ENCODE results near the gene MMP24OS.
"Not testable (repeated sequence)": the region's sequence is repeated elsewhere in the genome, so short reads cannot be mapped to it uniquely, and the experiment has no call there.

MMP24OS gene

DNA sequence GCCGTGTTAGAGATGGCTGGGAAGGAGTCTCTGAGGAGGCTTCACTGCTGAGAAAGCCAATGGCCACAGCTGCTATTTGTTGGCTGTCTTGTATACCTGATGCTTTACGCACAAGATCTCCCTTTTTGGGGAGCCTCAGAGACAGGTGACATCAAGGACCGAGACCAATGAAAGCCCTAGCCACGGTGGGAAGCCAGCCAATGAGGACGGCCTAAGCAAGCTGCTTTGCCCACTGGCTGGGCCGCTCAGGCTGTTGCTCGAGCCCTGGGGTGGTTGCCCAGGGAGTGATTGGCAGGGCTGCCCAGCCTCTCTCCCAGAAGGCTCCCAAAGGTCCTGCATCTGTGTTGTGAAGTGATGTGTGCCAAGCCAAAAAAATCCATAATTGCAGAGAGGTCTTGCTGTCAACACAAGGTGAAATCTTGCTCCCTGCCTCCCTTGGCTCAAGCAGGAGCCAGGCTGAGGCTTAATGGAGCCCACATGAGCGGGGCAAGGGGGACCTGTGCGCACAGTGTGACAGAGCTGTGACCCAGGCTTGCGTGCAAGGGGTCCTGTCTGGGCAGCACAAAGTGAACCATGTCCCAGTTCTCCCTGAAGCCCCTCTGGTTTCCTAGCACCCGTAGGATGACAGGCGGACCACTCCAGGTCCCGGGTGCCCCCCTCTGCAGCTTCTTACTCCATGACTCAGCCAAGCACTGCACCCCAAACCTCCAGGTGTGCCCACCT is 4.3 kb downstream of the MMP24OS start:
- DNase-seq: no peak

DNA sequence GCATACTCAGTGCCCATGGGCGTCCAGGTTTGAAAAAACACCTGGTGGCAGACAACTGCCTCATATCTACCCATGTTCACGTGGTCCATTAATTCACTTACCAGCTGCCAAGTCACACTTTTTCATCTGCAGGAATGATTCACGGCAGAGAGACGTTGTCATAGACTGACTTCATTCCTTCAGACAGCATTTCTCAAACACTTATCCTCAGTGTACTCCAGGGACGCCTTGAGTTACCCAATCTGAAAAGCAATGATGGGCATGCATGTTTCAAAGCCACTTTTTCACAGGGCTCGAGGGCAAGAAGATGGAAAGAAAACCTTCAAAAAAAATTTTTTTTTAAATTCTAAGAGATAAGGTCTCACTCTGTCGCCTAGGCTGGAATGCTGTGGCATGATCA is 6.0 kb downstream of the MMP24OS start:
- no peak for DNase-seq

DNA sequence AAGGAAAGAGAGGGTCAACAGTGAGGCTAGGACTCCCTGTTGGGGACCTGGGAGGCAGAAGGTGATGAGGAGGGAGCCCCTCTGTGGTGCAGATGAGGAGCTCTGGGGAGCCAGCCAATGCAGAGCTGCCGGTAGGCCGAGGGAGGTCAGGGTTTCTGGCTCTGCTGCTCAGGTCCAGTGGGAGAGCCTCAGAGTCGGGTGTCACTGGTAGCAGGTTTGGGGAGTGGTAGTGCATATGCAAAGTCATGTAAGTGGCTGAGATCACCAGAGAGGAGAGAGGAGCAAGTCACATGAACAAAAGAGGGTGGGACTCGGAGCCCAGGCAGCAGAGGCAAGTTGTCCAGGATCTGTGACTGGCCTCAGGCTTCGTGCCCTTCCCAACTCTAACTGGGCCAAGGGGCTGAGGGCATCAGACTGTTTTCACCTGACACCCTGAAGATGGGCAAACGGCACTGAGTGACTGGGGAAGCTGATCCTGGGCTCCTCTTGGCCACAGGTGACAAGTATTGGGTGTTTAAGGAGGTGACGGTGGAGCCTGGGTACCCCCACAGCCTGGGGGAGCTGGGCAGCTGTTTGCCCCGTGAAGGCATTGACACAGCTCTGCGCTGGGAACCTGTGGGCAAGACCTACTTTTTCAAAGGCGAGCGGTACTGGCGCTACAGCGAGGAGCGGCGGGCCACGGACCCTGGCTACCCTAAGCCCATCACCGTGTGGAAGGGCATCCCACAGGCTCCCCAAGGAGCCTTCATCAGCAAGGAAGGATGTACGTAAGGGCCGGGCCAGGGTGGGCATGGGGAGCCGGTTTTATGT is 6.6 kb downstream of the MMP24OS start:
- DNase-seq: no peak

DNA sequence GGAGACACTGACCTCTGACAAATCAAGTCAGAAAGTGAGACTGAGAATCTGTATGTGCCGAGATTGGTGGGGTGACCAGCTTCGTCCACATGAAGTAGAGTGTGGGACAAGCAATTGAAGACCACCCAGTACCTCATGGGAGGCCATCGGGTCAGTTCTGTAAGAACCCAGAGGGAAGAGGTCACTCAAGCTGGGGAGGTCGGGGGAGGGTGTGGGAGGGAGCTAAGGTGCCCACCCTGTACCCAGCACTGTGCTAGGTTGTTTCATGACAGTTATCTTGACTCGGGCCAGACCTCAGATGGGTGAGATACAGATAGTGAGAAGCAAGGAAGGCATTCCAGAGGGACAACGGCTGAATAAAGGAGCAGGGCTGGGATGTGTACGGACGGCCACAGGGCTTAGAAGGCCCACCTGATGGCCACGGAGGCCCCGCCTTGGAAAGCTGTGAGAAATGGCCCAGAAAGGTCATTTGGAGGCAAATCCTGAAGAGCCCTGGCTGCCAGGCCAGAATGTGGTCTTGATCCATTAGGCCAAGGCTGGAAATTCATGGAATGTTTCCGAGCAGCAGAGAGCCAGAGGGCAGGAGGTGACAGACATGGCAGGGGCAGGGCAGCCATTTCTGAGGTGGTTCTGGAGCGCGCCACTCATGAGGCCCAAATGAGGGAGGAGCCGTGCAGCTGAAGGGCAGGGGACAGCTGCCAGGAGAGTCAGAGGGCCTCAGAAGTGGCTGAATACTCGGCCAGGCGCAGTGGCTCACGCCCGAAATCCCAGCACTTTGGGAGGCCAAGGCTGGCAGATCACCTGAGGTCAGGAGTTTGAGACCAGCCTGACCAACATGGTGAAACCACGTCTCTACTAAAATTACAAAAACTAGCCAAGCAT is 7.7 kb downstream of the MMP24OS start:
- DNase-seq: no peak

DNA sequence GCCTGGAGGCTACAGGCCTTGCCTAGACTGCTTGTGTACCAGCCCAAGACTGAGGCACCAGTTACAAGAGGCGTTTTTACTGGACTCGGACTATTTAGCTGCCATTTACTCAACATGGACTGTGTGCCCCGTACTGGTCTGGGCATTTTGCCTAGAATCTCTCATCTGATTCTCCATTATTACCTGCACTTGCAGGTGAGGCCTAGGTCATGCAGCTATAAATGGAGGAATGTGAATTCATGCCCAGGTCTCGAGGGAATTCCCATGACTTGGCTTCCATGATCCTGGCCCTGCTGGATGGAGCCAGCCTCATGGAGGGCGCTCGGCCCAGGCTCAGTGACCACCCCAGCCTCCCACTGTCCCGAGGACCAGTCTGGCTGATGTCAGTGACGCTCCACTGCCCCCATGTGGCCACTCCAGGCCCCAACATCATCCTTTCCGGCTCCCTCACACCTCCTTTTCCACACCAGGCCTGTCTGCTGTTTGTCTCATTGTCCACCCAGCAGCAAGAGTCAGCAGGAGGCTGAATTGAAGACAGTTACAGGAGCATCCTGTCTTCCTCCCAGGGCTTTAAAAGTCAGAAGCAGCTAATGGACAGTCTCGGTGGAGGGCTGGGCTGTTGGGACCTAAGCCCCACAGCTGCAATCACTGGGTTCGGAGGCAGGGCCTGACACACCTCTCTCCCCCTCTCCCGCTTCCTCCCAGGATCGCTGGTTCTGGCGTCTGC is 8.7 kb downstream of the MMP24OS start:
- no peak for DNase-seq

DNA sequence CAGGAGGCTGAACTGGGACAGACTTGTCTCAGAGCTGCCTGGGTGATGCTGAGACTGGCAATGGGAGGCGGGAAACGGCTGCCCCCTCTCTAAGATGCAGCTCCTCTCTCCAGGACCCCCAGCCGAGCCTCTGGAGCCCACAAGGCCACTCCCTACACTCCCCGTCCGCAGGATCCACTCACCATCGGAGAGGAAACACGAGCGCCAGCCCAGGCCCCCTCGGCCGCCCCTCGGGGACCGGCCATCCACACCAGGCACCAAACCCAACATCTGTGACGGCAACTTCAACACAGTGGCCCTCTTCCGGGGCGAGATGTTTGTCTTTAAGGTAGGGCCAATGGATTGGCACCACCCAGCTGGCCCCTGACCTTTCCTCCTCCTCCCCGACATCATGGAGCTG is 10.8 kb downstream of the MMP24OS start:
- no peak for DNase-seq

DNA sequence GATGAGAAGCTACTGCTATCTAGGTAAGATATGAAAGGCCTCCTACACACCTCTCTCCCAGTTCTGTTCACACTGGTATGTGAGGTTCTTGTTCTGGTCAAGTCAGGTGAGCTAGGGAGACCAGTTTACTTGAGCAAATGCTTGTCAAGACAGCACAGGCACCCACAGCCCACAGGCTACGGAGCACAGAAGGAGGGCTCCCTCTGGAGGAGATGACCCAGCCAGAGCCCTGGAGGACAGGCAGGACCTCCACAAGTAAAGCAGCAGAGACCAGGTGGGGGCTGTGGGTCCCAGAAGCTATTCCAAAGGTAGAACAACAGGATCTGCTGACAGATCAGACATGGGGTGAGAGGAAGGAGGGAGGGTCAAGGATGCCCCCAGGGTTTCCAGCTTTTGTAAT is 13.2 kb downstream of the MMP24OS start:
- no peak for DNase-seq

DNA sequence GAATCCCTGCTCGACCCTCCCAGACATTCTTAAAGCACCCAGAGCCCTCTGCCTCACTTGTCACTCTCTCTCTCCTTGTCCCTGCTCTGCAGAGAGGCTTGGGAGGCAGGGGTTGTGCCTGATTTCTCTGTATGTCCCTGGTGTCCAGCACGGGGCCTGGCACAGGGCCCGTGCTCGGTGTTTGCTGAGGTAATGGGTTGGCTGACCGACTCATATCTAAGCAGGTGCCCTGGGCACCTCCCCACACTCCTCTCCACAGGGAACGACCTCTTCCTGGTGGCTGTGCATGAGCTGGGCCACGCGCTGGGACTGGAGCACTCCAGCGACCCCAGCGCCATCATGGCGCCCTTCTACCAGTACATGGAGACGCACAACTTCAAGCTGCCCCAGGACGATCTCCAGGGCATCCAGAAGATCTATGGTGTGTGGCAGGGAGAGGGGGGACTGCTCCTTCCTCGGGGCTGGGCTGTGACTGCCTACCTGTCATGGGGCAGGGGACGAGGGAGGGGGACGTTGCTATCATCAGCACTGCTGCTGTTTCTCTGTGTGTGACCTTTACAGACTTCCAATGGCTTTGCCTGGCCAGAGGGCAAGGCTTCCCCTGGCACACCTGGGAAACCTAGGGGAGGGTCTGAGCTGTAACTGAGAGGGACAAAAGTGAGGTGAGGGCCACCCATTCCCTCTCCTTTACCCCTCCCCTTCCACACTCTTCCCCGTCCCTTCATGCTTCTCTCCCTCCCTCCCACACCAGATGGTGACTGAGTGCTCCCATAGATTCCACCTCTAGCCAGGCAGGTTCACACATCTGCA is 14.2 kb downstream of the MMP24OS start:
- DNase-seq: no peak

DNA sequence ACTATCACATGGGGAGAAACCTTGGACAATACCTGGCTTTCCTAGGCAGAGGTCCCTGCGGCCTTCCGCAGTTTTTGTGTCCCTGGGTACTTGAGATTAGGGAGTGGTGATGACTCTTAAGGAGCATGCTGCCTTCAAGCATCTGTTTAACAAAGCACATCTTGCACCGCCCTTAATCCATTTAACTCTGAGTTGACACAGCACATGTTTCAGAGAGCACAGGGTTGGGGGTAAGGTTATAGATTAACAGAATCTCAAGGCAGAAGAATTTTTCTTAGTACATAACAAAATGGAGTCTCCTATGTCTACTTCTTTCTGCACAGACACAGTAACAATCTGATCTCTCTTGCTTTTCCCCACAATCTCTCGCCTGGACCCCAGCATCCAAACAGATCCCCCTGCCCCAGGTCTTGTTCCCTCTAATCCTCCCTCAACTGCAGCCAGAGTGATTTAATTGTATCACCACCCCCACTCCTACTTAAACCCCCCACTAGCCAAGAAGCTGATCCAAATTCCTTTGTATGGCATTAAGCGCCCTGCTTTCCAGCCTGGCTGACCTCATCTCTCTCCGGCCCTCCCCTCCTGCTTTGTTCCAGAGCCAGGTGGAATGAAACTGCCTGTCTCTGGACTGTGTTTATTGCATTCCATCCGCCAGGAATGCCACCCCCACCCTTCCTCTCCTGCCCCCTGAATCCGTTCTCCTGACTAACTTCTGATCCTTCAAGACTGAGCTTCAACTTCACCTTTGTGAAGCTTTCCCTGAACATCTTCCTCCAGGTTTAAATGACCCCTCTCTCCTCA is 15.0 kb downstream of the MMP24OS start:
- not testable (repeated sequence) for DNase-seq

DNA sequence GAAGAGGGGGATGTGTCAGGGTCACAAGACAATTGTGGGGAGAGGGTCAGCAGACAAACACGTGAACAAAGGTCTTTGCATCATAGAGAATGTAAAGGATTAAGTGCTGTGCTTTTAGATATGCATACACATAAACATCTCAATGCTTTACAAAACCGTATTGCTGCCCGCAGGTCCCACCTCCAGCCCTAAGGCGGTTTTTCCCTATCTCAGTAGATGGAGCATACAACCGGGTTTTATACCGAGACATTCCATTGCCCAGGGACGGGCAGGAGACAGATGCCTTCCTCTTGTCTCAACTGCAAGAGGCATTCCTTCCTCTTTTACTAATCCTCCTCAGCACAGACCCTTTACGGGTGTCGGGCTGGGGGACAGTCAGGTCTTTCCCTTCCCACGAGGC is 15.6 kb downstream of the MMP24OS start:
- DNase-seq: not testable (repeated sequence)

DNA sequence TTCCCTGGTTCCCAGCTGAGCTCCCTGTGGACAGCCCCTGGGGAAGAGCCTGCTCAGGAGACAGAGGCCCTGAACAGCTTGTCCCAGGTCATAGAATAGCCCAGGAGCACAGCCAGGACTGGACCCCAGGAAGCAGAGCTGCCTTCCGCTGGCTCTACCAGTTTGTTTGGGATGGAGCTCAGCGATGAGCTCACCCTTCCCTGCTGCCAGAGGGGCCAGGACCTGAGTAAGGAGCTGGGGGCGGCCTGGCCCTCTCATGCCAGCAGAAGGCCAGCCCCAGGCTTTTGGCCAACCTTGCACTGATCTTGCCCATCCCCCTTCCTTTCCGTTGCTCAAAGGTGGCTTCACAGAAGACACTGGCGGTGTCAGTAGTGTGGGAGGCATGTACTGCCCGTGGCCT is 17.5 kb downstream of the MMP24OS start:
- DNase-seq: no peak

DNA sequence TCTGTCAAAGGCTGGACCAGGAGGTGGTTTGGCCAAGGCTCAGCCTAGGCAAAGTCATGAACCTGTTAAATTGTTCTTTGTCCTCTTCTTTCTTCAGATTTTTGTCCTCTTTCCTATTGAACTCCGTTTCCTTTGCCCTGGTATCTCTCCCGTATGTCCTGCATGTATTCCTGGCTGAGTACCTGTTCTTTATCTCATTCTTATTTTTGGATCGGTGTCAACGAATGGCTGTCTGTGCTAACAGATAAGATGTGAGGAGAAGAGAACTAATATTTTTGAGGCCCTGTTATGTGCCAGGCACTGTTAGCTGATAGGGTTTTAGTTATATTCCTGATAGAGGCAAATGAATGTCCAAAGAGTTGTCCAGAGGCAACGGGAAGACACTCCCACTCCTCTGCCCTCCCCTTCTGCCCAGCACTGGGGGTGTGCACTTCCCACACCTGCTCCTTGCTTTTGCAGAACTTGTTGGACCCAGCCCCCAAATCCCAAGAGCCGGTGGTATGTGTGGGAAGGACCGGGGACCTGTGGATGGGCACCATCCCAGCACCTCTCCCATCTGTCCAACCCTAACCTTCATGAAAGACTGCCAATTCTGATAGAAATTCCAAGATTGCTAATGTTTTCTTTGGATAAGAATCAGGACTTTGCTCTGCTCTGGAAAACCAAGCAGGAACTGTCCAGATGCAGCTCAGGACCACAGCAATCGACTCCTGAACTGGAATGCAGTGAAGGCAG is 20.6 kb downstream of the MMP24OS start:
- DNase-seq: no peak

DNA sequence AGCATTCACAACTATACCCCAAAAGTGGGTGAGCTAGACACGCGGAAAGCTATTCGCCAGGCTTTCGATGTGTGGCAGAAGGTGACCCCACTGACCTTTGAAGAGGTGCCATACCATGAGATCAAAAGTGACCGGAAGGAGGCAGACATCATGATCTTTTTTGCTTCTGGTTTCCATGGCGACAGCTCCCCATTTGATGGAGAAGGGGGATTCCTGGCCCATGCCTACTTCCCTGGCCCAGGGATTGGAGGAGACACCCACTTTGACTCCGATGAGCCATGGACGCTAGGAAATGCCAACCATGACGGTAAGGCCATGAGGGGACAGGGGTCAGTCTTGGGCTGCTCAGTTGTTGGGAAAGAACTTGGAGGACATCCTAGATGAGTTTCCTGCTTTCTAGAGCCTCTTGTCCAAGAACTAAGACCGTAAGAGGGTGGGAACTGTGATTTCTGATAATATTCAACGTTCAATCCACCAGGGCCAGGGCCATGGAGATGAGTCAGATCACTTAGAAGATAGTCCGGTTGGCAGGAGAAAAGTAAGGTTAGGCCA is 23.4 kb downstream of the MMP24OS start:
- no peak for DNase-seq

DNA sequence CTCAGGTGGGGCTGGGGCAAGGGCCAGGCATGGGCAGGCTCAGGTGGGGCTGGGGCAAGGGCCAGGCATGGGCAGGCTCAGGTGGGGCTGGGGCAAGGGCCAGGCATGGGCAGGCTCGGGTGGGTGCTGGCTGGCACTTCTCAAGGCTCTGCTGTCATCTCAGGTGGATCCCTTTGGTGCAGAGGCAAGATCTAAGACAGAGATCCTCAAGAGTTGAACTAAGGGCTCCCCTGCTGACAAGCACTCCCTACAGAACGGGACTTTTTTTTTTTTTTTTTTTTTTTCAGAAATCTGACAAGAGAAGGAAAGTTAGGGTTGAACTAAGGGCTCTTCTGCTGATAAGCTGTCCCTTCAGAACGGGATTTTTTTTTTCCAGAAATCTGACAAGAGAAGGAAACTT is 24.9 kb downstream of the MMP24OS start:
- DNase-seq: no peak

DNA sequence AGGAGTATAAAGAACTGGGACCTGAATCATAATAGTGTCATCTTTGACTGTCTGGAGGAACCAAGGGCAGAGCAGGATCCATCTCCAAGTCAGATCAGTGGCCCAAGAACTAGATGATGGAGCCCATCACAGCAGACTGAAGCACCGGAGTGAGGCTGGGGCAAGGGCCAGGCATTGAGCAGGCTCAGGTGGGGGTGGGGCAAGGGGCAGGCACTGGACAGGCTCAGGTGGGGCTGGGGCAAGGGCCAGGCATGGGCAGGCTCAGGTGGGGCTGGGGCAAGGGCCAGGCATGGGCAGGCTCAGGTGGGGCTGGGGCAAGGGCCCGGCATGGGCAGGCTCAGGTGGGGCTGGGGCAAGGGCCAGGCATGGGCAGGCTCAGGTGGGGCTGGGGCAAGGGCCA is 25.3 kb downstream of the MMP24OS start:
- not testable (repeated sequence) for DNase-seq

DNA sequence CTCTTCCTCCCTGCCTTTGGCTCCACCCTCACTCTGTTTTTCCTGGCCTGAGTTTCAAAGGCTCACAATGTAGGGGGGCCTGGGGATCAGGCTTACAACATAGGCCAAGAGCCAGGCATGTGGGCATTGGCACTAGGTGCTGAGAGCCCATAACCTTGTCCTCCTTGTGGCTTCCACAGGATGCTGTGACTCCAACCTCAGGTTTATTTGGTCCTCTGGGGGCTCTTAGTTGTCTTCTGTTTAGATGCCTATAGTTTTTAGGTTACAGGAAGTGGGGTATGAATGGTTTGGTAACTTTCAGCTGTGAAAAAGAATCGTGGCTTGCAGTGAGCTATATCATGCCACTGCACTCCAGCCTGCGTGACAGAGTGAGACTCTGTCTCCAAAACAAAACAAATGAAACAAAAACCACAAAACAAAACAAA is 25.9 kb downstream of the MMP24OS start:
- no peak for DNase-seq

DNA sequence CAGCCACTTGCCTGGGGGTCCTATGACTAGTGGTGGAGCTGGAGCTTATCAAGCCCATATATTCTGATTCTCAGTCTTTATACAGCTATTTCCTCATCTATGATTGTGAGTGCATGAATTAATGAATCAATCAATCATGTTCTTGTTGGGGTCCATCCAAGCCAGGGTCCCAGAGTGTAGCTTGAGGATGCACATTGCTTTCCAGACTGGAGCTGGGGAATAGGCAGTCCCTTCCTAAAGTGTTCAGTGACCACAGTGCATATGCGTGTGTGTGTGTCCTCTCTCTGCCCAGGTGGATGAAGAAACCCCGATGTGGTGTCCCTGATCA is 26.3 kb downstream of the MMP24OS start:
- no peak for DNase-seq

DNA sequence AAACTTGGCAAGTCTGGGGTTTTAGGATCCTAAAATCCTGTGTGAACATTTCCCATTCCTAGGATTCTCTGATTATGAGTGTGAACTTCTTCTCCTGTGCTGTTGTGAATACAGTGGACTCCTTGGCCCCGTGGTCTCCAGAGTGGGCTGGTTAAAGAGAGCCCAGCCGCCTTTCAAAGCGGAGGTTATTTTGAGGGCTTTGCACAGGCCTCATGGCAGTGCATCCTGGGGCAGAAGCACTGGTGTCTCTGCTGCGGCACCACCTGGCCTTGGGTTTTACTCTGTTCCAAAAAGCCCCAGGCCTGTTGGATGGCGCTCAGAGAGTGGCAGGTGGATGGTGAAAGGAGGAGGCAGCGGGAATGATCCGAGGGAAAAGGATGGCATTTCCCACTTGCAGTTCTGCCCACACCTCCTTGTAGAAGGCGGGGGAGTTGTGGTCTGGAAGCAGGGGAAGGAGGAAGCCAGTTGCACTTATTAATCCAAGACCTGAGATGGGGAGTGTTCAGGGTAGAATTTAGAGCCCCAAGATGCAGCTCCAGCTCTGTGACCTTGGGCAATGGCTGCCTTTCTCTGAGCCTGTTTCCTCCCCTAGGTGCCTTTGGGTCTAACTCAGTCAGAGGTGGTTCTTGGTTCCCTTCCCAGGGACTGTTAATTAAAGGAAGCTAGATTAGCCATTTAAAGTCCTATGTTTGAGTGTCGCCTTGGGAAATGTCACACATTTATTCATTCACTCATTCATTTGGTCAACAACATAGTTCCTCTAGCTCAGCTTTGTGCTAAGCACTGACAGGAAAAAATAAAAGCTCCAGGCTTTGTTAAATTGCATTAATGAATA is 29.1 kb downstream of the MMP24OS start:
- no peak for DNase-seq

DNA sequence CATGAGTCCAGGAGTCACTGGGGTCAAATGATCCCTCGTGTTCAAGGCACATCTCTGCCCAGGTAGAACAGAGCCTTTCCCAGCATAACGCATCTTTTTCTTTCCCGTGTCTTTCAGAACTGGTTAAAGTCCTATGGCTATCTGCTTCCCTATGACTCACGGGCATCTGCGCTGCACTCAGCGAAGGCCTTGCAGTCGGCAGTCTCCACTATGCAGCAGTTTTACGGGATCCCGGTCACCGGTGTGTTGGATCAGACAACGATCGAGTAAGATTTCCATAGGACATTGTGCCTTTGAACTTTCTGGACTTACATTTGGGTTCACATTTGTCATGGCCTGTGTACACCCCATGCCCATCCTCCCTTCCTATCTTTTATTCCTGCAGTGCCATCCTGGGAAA is 31.2 kb downstream of the MMP24OS start:
- DNase-seq: no peak

Measured in SIG-M5 (cell line).